ENCODE data around the gene UNC5B.

- TF ChIP-seq, protein P1, sequence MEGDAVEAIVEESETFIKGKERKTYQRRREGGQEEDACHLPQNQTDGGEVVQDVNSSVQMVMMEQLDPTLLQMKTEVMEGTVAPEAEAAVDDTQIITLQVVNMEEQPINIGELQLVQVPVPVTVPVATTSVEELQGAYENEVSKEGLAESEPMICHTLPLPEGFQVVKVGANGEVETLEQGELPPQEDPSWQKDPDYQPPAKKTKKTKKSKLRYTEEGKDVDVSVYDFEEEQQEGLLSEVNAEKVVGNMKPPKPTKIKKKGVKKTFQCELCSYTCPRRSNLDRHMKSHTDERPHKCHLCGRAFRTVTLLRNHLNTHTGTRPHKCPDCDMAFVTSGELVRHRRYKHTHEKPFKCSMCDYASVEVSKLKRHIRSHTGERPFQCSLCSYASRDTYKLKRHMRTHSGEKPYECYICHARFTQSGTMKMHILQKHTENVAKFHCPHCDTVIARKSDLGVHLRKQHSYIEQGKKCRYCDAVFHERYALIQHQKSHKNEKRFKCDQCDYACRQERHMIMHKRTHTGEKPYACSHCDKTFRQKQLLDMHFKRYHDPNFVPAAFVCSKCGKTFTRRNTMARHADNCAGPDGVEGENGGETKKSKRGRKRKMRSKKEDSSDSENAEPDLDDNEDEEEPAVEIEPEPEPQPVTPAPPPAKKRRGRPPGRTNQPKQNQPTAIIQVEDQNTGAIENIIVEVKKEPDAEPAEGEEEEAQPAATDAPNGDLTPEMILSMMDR (conservative IDR thresholded peaks at IDR 0.05 in 1 of 2, IDR thresholded peaks at IDR 0.05 in 1 of 2; ENCODE audit: low read depth in 1 of 2, low read length in 2 of 2): no peak
- no peak for TF ChIP-seq EZH2 (IDR thresholded peaks at IDR 0.05; ENCODE audit: low read length, missing control alignments)
These were observed 38.0 kb downstream of the UNC5B start for GRCh38 chr10:71250405-71250804.

Measured in fibroblast of lung (primary cell).